HL-60/S4 (cell line): Measurements from ENCODE around the gene ZNF787.
"Not testable (repeated sequence)": the region's sequence is repeated elsewhere in the genome, so short reads cannot be mapped to it uniquely, and the experiment has no call there.

ENCODE experiments used
- in situ Hi-C: fragments of 300-500 bp; cut with MboI; formaldehyde crosslinking; loops from 2 replicates; pipeline ENCODE4 v1.14.3; 2022; ENCODE audit warnings: low sequenced_read_pairs

ZNF787 gene

DNA sequence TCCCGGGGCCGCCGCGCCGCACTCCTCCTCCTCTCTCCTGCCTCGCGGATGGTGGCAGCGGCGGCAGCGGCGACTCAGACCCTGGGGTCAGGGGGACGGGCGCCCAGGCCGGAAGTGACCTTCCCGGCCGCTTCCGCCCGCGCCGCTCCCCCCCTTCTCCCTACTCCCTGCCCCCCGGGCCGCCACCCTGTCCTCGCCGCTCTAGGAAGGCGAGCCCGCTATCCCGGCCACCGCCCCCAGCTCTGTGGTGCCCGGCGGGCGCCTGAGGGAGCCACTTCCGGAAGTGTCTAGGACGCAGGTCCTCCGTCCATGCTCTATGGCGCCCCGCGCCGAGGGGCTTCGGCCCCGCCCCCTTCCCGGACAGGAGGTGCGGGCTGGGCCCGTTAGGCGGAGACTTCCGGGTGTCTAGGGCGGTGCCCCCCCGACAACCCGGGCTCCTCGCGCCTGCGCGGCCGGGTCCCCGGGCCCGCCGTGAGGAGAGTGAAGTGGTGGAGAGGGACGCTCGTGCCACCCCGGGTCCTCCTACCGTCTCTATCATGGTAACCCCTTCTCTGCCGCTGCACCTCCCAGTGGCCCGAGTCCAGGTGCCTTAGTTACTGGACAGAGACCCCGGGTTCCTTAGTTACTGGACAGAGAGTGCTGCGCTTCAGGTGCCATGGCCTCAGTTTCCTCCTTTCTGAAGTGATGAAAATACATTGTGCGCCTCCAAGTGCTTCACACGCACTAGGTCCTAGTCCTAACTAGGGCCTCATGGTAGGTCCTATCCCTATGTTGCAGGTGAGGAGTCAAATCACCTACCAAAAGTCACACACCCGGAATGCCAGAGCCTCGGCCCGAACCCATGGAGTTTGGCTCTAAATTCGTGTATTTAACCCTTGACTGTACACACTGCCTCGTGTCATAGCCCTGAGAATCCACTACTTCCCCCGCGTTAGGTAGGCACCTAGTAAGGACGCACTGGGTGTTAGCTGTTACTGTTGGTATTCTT is at the start of gene ZNF787:
ZNF787 (minus strand) TSS at position 116 of the 988 bp plus-strand sequence. CDS start 18,078 bp downstream, outside the sequence.
- in situ Hi-C loops, result no loop called here

DNA sequence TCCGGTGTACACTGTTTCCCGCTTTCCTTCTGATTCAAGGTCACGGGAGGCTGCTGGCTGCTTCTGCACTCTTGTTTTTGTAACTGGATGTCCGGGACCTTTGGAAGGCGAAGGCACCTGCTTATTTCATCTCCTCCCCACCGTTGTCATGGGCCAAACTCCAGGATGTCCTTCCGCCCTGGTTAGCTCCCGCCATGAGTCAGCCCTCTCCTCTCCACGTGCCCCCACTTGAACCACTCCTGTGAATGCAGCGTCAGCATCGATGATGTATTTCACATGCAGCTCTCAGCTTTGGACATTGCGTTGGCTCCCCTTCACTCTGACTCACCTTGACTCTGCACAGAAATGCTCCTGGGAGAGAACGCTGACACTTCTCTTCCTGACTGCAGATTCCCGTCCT is 49.2 kb upstream of the ZNF787 start:
- in situ Hi-C loops, result no loop called here

GRCh38 chr19:56167064-56167578 is 46.0 kb upstream of the ZNF787 start:
- in situ Hi-C loops, result no loop called here

GRCh38 chr19:56163097-56163496 is 42.0 kb upstream of the ZNF787 start:
- in situ Hi-C loops, result no loop called here

- in situ Hi-C loops, result no loop called here
These were observed 41.2 kb upstream of the ZNF787 start for GRCh38 chr19:56162258-56162657.

DNA sequence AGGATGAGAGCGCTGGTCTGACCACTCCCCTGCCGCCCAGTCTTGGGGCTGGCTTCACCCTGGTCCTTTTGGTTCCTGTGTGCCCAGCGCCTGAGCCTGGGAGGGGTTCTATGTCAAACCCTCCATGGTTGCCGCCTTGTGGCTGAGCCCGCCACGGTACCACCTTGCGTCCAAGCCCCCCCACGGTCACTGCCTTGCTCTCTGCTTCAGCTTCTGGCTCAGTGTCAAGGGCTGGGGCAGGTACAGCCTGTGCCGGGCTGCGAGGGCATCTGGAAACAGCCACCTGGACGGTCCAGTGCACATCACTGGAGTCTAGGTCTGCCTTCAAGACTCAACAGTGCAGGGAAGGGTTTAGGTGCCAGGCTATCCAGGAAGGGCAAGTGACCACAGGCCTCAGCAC is 40.4 kb upstream of the ZNF787 start:
- in situ Hi-C loops, result no loop called here

DNA sequence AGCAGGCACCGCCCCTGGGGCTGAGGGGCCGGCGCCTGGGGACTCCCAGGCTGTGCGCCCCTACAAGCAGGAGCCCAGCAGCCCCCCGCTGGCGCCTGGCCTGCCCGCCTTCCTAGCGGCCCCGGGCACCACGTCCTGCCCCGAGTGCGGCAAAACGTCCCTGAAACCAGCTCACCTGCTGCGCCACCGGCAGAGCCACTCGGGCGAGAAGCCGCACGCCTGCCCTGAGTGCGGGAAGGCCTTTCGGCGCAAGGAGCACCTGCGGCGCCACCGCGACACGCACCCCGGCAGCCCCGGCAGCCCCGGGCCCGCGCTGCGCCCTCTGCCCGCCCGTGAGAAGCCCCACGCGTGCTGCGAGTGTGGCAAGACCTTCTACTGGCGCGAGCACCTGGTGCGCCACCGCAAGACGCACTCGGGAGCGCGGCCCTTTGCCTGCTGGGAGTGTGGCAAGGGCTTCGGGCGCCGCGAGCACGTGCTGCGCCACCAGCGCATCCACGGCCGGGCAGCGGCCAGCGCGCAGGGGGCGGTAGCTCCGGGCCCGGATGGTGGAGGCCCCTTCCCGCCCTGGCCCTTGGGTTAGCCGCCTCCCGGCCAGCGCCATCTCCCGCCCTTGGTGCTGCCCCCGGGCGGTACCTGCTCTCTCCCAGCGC is 38.7 kb upstream of the ZNF787 start:
- in situ Hi-C loops, result no loop called here

DNA sequence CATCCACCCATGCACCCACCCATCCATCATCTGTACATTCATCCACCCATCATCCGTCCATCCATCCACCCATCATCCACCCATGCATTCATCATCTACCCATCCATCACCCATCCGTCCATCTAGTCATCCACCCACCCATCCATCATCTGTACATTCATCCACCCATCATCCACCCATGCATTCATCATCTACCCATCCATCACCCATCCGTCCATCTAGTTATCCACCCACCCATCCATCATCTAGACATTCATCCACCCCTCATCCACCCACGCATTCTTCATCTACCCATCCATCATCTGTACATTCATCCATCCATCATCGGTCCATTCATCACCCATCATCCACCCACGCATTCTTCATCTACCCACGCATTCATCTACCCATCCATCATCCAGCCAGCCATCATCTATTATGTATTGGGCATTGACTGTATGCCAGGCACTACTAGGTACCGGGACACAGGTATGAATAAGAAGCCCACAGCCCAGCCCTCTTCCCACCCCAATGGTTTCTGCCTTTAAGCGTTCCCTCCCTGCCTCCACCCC is 38.0 kb upstream of the ZNF787 start:
- in situ Hi-C loops, result no loop called here

DNA sequence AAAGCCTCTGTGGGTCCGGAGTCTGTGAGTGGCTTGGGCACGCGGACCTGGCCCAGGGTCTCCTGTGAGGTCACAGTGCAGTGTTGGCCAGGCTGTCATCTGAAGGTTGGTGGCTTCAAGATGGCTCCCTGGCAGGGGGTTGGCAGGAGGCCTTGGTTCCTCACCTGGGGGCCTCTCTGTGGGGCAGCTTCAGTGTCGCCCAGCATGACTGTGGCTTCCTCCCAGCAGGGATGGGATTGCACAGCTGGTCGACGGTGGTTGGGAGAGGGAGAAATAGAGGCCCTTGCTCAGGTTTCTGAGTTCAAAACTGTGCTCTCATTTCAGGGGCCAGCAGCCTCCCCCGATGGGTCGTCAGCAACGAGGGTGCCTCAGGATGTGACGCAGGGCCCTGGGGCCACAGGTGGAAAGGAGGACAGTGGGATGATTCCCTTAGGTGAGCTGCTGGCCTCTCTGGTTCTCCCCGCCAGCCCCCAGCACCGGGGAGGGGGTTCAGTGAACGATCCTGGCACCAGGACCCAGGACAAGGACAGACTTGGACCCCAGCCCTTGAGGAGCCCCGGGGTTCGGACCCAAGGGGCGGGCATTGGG is 37.2 kb upstream of the ZNF787 start:
- in situ Hi-C loops, result no loop called here

DNA sequence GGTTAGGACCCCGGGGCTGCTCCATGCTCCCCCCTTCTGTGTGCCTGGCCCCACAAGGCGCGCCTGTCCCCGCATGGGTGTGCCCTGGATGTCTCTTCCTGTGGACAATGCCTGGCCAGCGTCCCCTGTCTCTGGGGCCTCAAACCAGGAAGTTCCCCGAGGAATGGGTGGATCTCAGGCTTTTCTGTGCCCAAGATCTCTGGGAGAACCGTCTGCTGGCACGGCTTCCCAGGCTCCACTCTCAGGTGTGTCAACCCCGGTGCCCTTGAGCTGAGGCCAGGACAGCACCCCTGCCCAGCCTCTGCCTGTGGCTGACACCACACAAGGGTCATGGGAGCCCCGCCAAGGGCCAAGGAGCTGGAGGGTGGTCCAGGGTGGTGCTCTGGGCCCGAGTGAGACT is 35.7 kb upstream of the ZNF787 start:
- in situ Hi-C loops, result no loop called here

- in situ Hi-C loops, result no loop called here
These were observed 34.1 kb upstream of the ZNF787 start for GRCh38 chr19:56155124-56155687.

- in situ Hi-C loops, result no loop called here
These were observed 32.4 kb upstream of the ZNF787 start for GRCh38 chr19:56153507-56153906.

GRCh38 chr19:56152644-56153043 is 31.5 kb upstream of the ZNF787 start:
- in situ Hi-C loops, result no loop called here

GRCh38 chr19:56150358-56150757 is 29.3 kb upstream of the ZNF787 start:
- in situ Hi-C loops, result no loop called here

DNA sequence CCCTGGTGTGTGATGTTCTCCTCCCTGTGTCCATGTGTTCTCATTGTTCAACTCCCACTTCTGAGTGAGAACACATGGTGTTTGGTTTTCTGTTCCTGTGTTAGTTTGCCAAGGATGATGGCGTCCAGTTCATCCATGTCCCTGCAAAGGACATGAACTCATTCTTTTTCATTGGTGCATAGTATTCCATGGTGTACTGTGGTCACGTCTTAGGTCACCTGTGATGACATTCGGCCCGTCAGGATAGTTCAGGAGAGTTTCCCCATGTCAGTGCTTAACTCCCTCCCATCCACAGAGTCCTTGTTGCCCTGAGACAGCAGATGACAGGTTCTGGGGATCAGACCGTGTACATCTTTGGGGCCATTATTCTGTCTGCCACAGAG is 28.6 kb upstream of the ZNF787 start:
- in situ Hi-C loops, result no loop called here

DNA sequence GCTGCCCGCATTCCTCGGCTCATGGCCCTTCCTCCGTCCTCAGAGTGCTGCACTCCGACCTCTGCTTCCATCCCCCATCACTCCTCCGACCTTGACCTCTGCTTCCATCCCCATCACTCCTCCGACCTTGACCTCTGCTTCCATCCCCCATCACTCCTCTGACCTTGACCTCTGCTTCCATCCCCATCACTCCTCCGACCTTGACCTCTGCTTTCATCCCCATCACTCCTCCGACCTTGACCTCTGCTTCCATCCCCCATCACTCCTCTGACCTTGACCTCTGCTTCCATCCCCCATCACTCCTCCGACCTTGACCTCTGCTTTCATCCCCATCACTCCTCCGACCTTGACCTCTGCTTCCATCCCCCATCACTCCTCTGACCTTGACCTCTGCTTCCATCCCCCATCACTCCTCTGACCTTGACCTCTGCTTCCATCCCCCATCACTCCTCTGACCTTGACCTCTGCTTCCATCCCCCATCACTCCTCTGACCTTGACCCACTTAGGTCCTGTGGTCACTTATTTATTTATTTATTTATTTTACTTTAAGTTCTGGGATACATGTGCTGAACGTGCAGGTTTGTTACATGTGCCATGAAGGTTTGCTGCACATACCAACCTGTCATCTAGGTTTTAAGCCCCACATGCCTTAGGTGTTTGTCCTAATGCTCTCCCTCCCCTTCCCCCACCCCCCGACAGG is 28.0 kb upstream of the ZNF787 start:
- in situ Hi-C loops, result not testable (repeated sequence)

- in situ Hi-C loops, result no loop called here
These were observed 27.0 kb upstream of the ZNF787 start for GRCh38 chr19:56148096-56148495.

DNA sequence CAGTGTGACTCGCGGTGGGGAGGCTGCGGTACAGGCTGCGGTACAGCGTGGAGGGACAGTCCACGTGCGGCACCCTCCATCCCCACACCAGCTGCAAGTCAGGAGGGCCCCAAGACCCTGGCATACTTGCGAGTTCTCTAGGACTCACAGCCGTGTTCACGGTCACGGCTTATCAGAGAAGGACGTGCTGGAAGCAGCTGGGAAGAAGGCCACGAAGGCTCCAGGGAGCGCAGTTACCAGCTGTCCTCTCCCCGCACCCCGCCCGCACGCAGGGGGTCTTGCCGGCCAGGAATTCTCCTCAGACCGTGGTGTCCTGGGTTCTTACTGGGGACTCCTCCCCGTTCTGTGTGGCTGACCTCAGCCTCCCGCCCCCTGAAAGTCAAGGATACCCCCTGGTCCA is 26.2 kb upstream of the ZNF787 start:
- in situ Hi-C loops, result no loop called here

GRCh38 chr19:56146904-56147303 is 25.8 kb upstream of the ZNF787 start:
- in situ Hi-C loops, result no loop called here

DNA sequence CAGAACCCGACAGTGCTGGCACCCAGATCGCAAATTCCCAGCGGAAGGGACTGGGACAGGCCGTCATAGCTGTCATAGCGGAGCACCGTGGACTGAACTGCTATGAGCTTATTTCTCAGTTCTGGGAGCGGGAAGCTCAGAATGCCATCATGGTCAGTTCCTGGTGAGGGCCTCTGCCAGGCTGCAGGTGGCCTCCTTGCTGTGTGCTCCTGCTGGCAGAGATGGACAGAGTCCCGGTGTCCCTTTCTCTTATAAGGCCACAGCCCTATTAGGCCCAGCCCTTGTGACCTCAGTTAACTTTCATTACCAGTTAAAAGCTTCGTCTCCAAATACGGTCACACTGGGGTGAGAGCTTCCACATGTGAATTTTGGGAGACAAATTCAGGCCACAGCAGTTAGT is 24.6 kb upstream of the ZNF787 start:
- in situ Hi-C loops, result no loop called here
